ENCODE data around the gene IRF7. TPM values are rescaled to one million over a fixed set of nuclear protein-coding genes. Genes with fewer than 3 reads are reported as not detected.

Gene IRF7
- total RNA-seq, 6 donors from 2014 or later: 32.6 to 123 (median 56.2) TPM

DNA sequence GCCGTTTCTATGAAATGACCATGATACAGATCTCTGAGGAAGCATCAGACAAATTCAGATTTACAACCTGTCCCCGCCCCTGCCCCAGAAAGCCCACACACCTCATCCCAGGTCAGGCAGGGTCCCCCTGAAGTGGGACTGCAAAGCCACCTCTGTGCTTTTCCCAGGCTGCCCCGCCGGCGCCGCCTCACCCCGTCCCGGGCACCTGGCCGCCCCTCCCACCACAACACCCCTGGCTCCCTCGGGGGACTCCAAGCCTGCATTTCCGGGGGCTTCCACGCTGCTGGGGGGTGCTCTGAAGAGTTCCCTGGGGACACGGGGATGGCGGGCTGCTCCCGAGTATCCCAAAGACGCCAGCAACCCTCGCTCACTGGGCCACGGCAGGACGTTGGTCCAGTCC is 44.5 kb upstream of the IRF7 start:
- H3K36me3 ChIP-seq: peaks cover 0 to 46% (median 22%) of the 10 kb centered on the region in 4 donors
- ATAC-seq (ENCODE audit: low FRiP score in 2 of 2) (no peak), DNase-seq (no peak)
- WGBS, 2 donors: 85 to 93% methylated on average over 12 to 16 of the region's 19 CpGs
- H3K4me3 ChIP-seq: no peak overlapping the region
- no peak for TF ChIP-seq POLR2AphosphoS5 (IDR thresholded peaks at IDR 0.05)
- no peak for TF ChIP-seq EP300 (IDR thresholded peaks at IDR 0.05)
- no peak for TF ChIP-seq POLR2A (IDR thresholded peaks at IDR 0.05)
- TF ChIP-seq, protein P1, sequence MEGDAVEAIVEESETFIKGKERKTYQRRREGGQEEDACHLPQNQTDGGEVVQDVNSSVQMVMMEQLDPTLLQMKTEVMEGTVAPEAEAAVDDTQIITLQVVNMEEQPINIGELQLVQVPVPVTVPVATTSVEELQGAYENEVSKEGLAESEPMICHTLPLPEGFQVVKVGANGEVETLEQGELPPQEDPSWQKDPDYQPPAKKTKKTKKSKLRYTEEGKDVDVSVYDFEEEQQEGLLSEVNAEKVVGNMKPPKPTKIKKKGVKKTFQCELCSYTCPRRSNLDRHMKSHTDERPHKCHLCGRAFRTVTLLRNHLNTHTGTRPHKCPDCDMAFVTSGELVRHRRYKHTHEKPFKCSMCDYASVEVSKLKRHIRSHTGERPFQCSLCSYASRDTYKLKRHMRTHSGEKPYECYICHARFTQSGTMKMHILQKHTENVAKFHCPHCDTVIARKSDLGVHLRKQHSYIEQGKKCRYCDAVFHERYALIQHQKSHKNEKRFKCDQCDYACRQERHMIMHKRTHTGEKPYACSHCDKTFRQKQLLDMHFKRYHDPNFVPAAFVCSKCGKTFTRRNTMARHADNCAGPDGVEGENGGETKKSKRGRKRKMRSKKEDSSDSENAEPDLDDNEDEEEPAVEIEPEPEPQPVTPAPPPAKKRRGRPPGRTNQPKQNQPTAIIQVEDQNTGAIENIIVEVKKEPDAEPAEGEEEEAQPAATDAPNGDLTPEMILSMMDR (IDR thresholded peaks at IDR 0.05): no peak
- H3K27ac ChIP-seq: no peak overlapping the region
- no peaks in the 10 kb centered on the region for H3K27me3 ChIP-seq
- H3K4me1 ChIP-seq: peaks cover 0 to 2% (median 0%) of the 10 kb centered on the region in 4 donors
- no peaks in the 10 kb centered on the region for H3K9me3 ChIP-seq

DNA sequence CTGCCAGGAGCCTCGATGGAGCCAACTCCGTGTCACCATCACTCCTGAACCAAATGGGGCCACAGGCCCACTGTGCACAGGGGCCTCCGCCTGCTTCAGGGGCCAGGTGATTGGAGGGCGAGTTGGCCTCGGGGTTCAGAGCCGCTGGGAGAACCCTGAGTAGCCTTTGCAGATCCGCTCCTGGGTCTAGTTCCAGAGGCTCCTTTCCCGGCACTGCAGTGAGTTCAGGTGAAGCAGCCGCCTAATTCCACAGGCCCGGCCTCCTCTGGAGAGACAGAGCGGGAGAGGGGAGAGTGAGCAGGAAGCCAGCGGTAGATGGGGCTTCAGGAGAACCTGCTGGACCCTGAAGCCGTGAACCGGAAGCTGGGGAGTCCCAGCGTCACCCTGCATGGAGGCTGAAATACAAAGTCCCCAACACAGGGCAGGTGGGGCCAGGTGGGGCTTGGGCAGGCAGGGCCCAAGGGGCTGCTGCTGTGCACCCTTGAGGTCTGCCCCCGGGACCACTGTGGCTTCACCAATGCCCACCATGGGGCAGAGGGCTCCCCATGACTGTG is 43.9 kb upstream of the IRF7 start:
- ATAC-seq (ENCODE audit: low FRiP score in 2 of 2): no peak
- Histone ChIP-seq H3K27me3 (no peaks in the 10 kb centered on the region), H3K36me3 (peaks cover 0 to 46% (median 22%) of the 10 kb centered on the region in 4 donors), H3K4me3 (no peak overlapping the region), H3K4me1 (peaks cover 0 to 5% (median 0%) of the 10 kb centered on the region in 4 donors), H3K9me3 (no peaks in the 10 kb centered on the region), H3K27ac (no peak overlapping the region)
- TF ChIP-seq, protein P1 (IDR thresholded peaks at IDR 0.05): no peak
- no peak for TF ChIP-seq EP300 (IDR thresholded peaks at IDR 0.05)
- TF ChIP-seq POLR2A (IDR thresholded peaks at IDR 0.05): no peak
- TF ChIP-seq POLR2AphosphoS5 (IDR thresholded peaks at IDR 0.05): no peak
- WGBS, 2 donors: 90 to 93% methylated on average over 13 to 15 of the region's 16 CpGs
- DNase-seq: no peak

DNA sequence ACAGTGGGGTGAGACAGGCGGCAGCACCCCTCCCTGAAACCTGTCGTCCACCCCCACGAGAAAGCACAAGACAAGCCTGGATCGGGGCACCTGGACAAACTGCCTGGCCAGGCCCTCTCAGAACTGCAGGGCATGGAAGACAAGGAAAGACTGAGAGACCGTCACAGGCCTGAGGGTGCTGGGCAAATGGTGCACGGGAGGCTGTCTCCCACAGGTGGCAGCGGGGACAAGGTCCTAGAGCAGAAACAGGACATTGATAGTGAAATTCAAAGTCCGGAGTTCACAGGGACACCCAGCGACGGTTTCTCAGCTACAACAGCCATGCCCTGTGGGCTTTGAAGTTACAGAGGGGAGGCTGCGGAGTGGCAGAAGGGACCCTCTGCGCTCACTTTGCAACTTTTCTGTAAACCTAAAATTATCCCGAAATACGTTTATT is 42.0 kb upstream of the IRF7 start:
- Histone ChIP-seq H3K9me3 (no peaks in the 10 kb centered on the region), H3K36me3 (peaks cover 0 to 45% (median 21%) of the 10 kb centered on the region in 4 donors), H3K27ac (no peak overlapping the region), H3K27me3 (no peaks in the 10 kb centered on the region), H3K4me3 (no peak overlapping the region), H3K4me1 (peaks cover 0 to 5% (median 0%) of the 10 kb centered on the region in 4 donors)
- ATAC-seq (ENCODE audit: low FRiP score in 2 of 2) (no peak), DNase-seq (no peak)
- 95 to 96% methylated on average over 14 of the region's 14 CpGs for WGBS, 2 donors
- TF ChIP-seq POLR2AphosphoS5 (IDR thresholded peaks at IDR 0.05): no peak
- TF ChIP-seq, protein P1 (IDR thresholded peaks at IDR 0.05): no peak
- TF ChIP-seq POLR2A (IDR thresholded peaks at IDR 0.05): no peak
- no peak for TF ChIP-seq EP300 (IDR thresholded peaks at IDR 0.05)

DNA sequence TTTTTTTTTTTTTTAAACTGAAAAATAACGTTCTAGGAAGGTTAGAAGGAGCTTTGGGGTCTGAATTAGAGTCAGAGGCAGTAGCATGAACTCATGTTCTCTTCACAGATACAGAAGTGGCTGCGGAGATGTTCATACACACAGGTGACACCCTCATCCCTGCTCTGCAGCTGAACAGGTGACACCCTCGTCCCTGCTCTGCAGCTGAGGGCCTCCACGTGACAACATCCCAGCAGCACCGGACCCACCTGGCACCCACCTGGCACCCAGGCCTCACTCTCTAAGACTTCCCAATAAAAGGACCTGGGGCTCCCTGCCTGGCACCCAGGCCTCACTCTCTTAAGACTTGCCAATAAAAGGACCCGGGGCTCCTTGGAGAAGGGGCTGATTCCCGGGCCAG is 41.1 kb upstream of the IRF7 start:
- WGBS, 2 donors: 87 to 89% methylated on average over 5 to 7 of the region's 7 CpGs
- H3K27ac ChIP-seq: no peak overlapping the region
- no peak for DNase-seq
- H3K27me3 ChIP-seq: no peaks in the 10 kb centered on the region
- no peak overlapping the region for H3K4me3 ChIP-seq
- H3K9me3 ChIP-seq: no peaks in the 10 kb centered on the region
- no peak for TF ChIP-seq EP300 (IDR thresholded peaks at IDR 0.05)
- TF ChIP-seq, protein P1 (IDR thresholded peaks at IDR 0.05): no peak
- TF ChIP-seq POLR2AphosphoS5 (IDR thresholded peaks at IDR 0.05): no peak
- no peak for TF ChIP-seq POLR2A (IDR thresholded peaks at IDR 0.05)
- peaks cover 0 to 5% (median 0%) of the 10 kb centered on the region in 4 donors for H3K4me1 ChIP-seq
- no peak for ATAC-seq (ENCODE audit: low FRiP score in 2 of 2)
- H3K36me3 ChIP-seq: peaks cover 0 to 45% (median 21%) of the 10 kb centered on the region in 4 donors

DNA sequence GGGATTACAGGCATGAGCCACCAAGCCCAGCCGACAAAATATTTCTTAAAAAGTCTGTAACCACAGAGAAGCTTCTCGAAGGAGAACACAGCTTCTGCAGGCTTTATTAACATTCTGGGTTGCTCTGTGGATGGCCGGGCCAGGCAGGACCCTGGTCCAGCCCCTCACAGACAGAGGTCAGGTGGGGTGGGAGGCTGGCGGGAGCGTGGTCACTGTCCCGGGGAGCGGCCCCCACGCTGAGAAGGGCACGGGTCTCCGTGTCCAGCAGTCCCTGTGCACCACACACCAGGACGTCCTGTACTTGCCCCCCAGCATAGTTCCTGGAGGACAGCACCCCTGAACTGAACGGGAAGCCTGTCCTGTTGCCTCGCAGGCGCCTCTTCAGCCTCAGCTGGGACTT is 40.7 kb upstream of the IRF7 start:
- Histone ChIP-seq H3K9me3 (no peaks in the 10 kb centered on the region), H3K4me1 (peaks cover 0 to 5% (median 0%) of the 10 kb centered on the region in 4 donors), H3K36me3 (peaks cover 0 to 45% (median 21%) of the 10 kb centered on the region in 4 donors), H3K4me3 (no peak overlapping the region), H3K27ac (no peak overlapping the region), H3K27me3 (no peaks in the 10 kb centered on the region)
- WGBS, 2 donors: 96 to 98% methylated on average over 13 to 14 of the region's 14 CpGs
- TF ChIP-seq, protein P1 (IDR thresholded peaks at IDR 0.05): no peak
- TF ChIP-seq EP300 (IDR thresholded peaks at IDR 0.05) (no peak), POLR2A (IDR thresholded peaks at IDR 0.05) (no peak)
- ATAC-seq (ENCODE audit: low FRiP score in 2 of 2): no peak
- DNase-seq: no peak
